CD4-positive, alpha-beta memory T cell (primary cell): ENCODE measurements around the gene GNAO1. TPM values are rescaled to one million over a fixed set of nuclear protein-coding genes. Genes with fewer than 3 reads are reported as not detected.

Source experiments
- CTCF ChIA-PET: fragments of 350-600 bp; sonication (Branson Sonifier 250); formaldehyde crosslinking; loops from one replicate; lab custom pipeline; 2021; ENCODE audit warnings: inconsistent platforms; ENCODE audit not compliant: partially characterized antibody; lab: Charles Lee
- POLR2A ChIA-PET: fragments of 350-600 bp; sonication (Branson Sonifier 250); formaldehyde crosslinking; loops from one replicate; lab custom pipeline; 2021; ENCODE audit not compliant: partially characterized antibody; lab: Charles Lee
- DNase-seq, 5 donors: peaks; one replicate each; pipeline versions ENCODE4 v3.0.0 to v3.0.0-alpha.2; 2020 to 2022; ENCODE audit warnings: mixed read lengths in 1 of 5
- H3K27ac ChIP-seq: one replicate; pipeline ENCODE4 v1.7.0; 2013; ENCODE audit warnings: low read depth, low read length
- H3K27me3 ChIP-seq: 2 replicates; pipeline ENCODE4 v1.7.0; 2013; ENCODE audit warnings: mild to moderate bottlenecking, low read length, moderate library complexity; ENCODE audit not compliant: insufficient read depth
- H3K36me3 ChIP-seq: 2 replicates; pipeline ENCODE4 v1.7.0; 2013; ENCODE audit warnings: mild to moderate bottlenecking, low read length, moderate library complexity; ENCODE audit not compliant: insufficient read depth
- H3K4me1 ChIP-seq: 2 replicates; pipeline ENCODE4 v1.7.0; 2013; ENCODE audit warnings: mild to moderate bottlenecking, low read length, moderate library complexity; ENCODE audit not compliant: insufficient read depth
- H3K4me3 ChIP-seq, 2 donors: one replicate each; pipeline ENCODE4 v1.7.0; 2013; ENCODE audit warnings: low read length in 2 of 2, mild to moderate bottlenecking in 1 of 2
- H3K9me3 ChIP-seq, 2 donors: one replicate each; pipeline ENCODE4 v1.7.0; 2013; ENCODE audit warnings: low read length in 2 of 2, control low read depth in 1 of 2; ENCODE audit not compliant: control insufficient read depth in 1 of 2
- H3K27ac Mint-ChIP-seq, 7 donors: one replicate each; pipeline ENCODE4 v1.8.0; 2020 to 2021; ENCODE audit warnings: mixed read lengths in 7 of 7, mild to moderate bottlenecking in 6 of 7, inconsistent platforms in 3 of 7, moderate library complexity in 3 of 7
- H3K27me3 Mint-ChIP-seq, 2 donors: one replicate each; pipeline ENCODE4 v1.8.0; 2020 to 2021; ENCODE audit warnings: mixed read lengths in 2 of 2
- H3K36me3 Mint-ChIP-seq, 2 donors: one replicate each; pipeline ENCODE4 v1.8.0; 2020 to 2021; ENCODE audit warnings: mixed read lengths in 2 of 2, inconsistent platforms in 1 of 2, mild to moderate bottlenecking in 1 of 2
- H3K4me1 Mint-ChIP-seq, 4 donors: one replicate each; pipeline ENCODE4 v1.8.0; 2020 to 2021; ENCODE audit warnings: mixed read lengths in 4 of 4, mild to moderate bottlenecking in 1 of 4
- H3K4me3 Mint-ChIP-seq, 8 donors: one replicate each; pipeline ENCODE4 v1.8.0; 2020 to 2021; ENCODE audit warnings: mixed read lengths in 8 of 8, mild to moderate bottlenecking in 7 of 8, moderate library complexity in 6 of 8, inconsistent platforms in 3 of 8
- H3K9me3 Mint-ChIP-seq, 8 donors: one replicate each; pipeline ENCODE4 v1.8.0; 2020 to 2021; ENCODE audit warnings: mixed read lengths in 8 of 8, mild to moderate bottlenecking in 5 of 8, inconsistent platforms in 3 of 8, moderate library complexity in 1 of 8
- intact Hi-C: fragments of 100-400 bp; cut with micrococcal nuclease; formaldehyde crosslinking; loops from one replicate; pipeline ENCODE4 v1.15.1; 2023
- polyA plus RNA-seq, 2 donors: library from polyadenylated mRNA; unstranded; fragments of 300-500 nt; fragmentation: Illumina TruSeq; gene quantifications; one replicate each; pipeline ENCODE4 v1.2.3, GENCODE V29; 2021
- total RNA-seq, 2 experiments: library from RNA; stranded (reverse); gene quantifications; one replicate each; pipeline ENCODE4 v1.2.3, GENCODE V29; 2021

The GNAO1 gene
- total and polyA plus RNA-seq, 4 experiments from 2014 or later = 1.5 to 10.8 (median 10.5) TPM; not detected in 1

- Histone ChIP-seq H3K9me3 (no peaks in the 10 kb centered on the region), H3K27ac (no peak overlapping the region), H3K27me3 (no peaks in the 10 kb centered on the region), H3K4me3 (no peak overlapping the region), H3K36me3 (no peaks in the 10 kb centered on the region), H3K4me1 (no peaks in the 10 kb centered on the region)
- CTCF ChIA-PET = interaction anchor here (2.6 kb wide), 1 partner anchor 19 kb away, joined by 10 read pairs; no protein-coding TSS in a partner anchor
- intact Hi-C loops = no loop called here
- no peak for DNase-seq
- no peaks in the 10 kb centered on the region for H3K4me1 Mint-ChIP-seq
- peak overlapping the region in 1 of 7 donors; percentile 30 for H3K27ac Mint-ChIP-seq
- H3K4me3 Mint-ChIP-seq = no peak overlapping the region
- H3K9me3 Mint-ChIP-seq = no peaks in the 10 kb centered on the region
- peaks cover 0 to 3% of the 10 kb centered on the region in 2 donors for H3K36me3 Mint-ChIP-seq
- POLR2A ChIA-PET = no interaction called here
- H3K27me3 Mint-ChIP-seq = no peaks in the 10 kb centered on the region
Measured at GRCh38 chr16:56337858-56338325, 146.6 kb downstream of the GNAO1 start.

- DNase-seq = no peak
- no peak overlapping the region for H3K4me3 ChIP-seq
- Mint-ChIP-seq H3K27ac (peak overlapping the region in 1 of 7 donors; percentile 48), H3K9me3 (no peaks in the 10 kb centered on the region), H3K4me1 (no peaks in the 10 kb centered on the region), H3K36me3 (peaks cover 0 to 6% of the 10 kb centered on the region in 2 donors), H3K4me3 (no peak overlapping the region), H3K27me3 (no peaks in the 10 kb centered on the region)
- no peaks in the 10 kb centered on the region for H3K4me1 ChIP-seq
- H3K27ac ChIP-seq = no peak overlapping the region
- ChIA-PET CTCF (interaction anchor here (2.6 kb wide), 1 partner anchor 20 kb away, joined by 10 read pairs; no protein-coding TSS in a partner anchor), POLR2A (no interaction called here)
- H3K9me3 ChIP-seq = no peaks in the 10 kb centered on the region
- H3K27me3 ChIP-seq = no peaks in the 10 kb centered on the region
- H3K36me3 ChIP-seq = no peaks in the 10 kb centered on the region
- intact Hi-C loops = no loop called here
Measured at GRCh38 chr16:56338566-56339318, 147.5 kb downstream of the GNAO1 start.

DNA sequence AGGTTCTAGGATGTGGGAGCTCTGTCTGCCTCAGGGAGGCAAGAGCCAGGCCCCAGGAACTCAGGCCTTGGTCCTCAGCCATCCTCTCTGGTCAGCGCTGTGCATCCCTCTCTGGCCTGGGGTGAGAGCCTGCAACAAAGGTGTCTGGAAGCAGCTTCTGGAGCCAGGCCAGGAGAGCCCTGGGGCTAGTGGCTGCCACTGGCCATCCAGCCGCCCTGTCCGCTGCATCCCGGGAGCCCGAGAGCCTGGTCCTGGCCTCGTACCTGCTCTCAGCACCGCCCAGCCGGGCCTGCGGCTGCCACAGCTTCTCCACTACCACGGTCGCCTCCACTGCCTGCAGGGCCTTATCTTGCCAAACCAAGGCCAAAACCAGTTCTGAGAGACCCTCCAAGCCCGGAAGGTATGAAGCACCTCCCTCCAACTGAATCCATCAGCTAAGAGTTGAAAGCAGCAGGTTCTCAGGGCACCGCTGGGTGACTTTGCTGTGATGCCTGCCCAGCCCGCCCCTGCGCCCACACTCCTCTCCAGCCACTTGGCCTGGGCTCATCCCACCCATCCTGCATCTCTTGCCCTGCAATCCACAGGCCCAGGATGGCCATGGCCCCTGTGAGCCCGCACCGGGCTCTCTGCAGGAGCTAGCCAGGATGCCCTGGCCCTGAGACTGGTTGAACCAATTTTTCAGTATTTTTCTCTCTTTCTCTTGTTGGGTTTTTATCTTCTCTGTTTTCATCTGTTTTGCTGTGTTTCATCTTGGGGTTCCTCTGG lies 148.3 kb downstream of the GNAO1 start:
- intact Hi-C loops = no loop called here
- Histone ChIP-seq H3K4me3 (no peak overlapping the region), H3K4me1 (no peaks in the 10 kb centered on the region), H3K9me3 (no peaks in the 10 kb centered on the region), H3K36me3 (no peaks in the 10 kb centered on the region), H3K27me3 (no peaks in the 10 kb centered on the region), H3K27ac (no peak overlapping the region)
- H3K4me1 Mint-ChIP-seq = no peaks in the 10 kb centered on the region
- ChIA-PET POLR2A (no interaction called here), CTCF (interaction anchor here (2.6 kb wide), 1 partner anchor 21 kb away, joined by 10 read pairs; no protein-coding TSS in a partner anchor)
- H3K27me3 Mint-ChIP-seq = no peaks in the 10 kb centered on the region
- DNase-seq = no peak
- H3K36me3 Mint-ChIP-seq = peaks cover 0 to 6% of the 10 kb centered on the region in 2 donors
- no peak overlapping the region for H3K27ac Mint-ChIP-seq
- no peaks in the 10 kb centered on the region for H3K9me3 Mint-ChIP-seq
- H3K4me3 Mint-ChIP-seq = no peak overlapping the region

- DNase-seq = no peak
- Histone ChIP-seq H3K4me1 (no peaks in the 10 kb centered on the region), H3K27ac (no peak overlapping the region), H3K9me3 (no peaks in the 10 kb centered on the region), H3K27me3 (no peaks in the 10 kb centered on the region), H3K4me3 (no peak overlapping the region), H3K36me3 (no peaks in the 10 kb centered on the region)
- Mint-ChIP-seq H3K9me3 (no peaks in the 10 kb centered on the region), H3K27me3 (no peaks in the 10 kb centered on the region), H3K27ac (no peak overlapping the region), H3K4me1 (no peaks in the 10 kb centered on the region), H3K36me3 (peaks cover 0 to 6% of the 10 kb centered on the region in 2 donors), H3K4me3 (no peak overlapping the region)
- ChIA-PET CTCF (interaction anchor here (2.2 kb wide), 1 partner anchor 16 kb away, joined by 11 read pairs; no protein-coding TSS in a partner anchor), POLR2A (no interaction called here)
- intact Hi-C loops = no loop called here
Measured at GRCh38 chr16:56340416-56340815, 149.1 kb downstream of the GNAO1 start.

DNA sequence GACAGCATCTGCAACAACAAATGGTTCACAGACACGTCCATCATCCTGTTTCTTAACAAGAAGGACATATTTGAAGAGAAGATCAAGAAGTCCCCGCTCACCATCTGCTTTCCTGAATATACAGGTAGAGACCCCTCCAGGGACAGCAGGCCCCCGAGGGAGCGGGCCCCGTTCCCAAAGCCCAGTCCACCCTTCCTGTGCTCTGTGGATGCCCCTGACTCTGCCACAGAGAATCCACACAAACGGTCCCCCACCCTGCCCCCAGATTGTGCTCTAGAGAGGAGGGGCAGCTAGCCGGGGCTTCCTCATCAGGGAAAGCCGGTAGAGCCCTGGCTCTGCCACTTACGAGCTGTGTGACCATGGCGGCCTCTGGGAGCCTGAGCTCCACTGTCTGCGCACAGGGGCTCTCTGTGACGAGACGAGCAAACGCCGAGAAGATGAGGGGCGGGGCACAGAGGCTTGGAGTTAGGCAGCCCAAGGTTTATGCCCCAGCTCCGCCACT lies 149.6 kb downstream of the GNAO1 start:
- Histone ChIP-seq H3K27ac (no peak overlapping the region), H3K36me3 (no peaks in the 10 kb centered on the region), H3K4me1 (no peaks in the 10 kb centered on the region), H3K4me3 (no peak overlapping the region), H3K9me3 (no peaks in the 10 kb centered on the region), H3K27me3 (no peaks in the 10 kb centered on the region)
- CTCF ChIA-PET = interaction anchor here (1.7 to 2.2 kb wide), 2 partner anchors 15 to 22 kb away, joined by 5 to 11 read pairs; no protein-coding TSS in a partner anchor
- no peak for DNase-seq
- Mint-ChIP-seq H3K27ac (peak overlapping the region in 1 of 7 donors; percentile 5), H3K9me3 (no peaks in the 10 kb centered on the region), H3K27me3 (no peaks in the 10 kb centered on the region), H3K4me1 (no peaks in the 10 kb centered on the region), H3K36me3 (peaks cover 0 to 6% of the 10 kb centered on the region in 2 donors), H3K4me3 (no peak overlapping the region)
- POLR2A ChIA-PET = no interaction called here
- intact Hi-C loops = no loop called here

- Mint-ChIP-seq H3K9me3 (no peaks in the 10 kb centered on the region), H3K27me3 (no peaks in the 10 kb centered on the region), H3K4me1 (peaks cover 0 to 2% (median 0%) of the 10 kb centered on the region in 4 donors), H3K36me3 (peaks cover 0 to 6% of the 10 kb centered on the region in 2 donors), H3K27ac (no peak overlapping the region), H3K4me3 (no peak overlapping the region)
- no peaks in the 10 kb centered on the region for H3K36me3 ChIP-seq
- H3K27ac ChIP-seq = no peak overlapping the region
- no peaks in the 10 kb centered on the region for H3K9me3 ChIP-seq
- ChIA-PET CTCF (interaction anchor here (1.7 to 2.2 kb wide), 2 partner anchors 14 to 23 kb away, joined by 5 to 11 read pairs; no protein-coding TSS in a partner anchor), POLR2A (no interaction called here)
- H3K4me3 ChIP-seq = no peak overlapping the region
- no peak for DNase-seq
- intact Hi-C loops = no loop called here
- no peaks in the 10 kb centered on the region for H3K27me3 ChIP-seq
- no peaks in the 10 kb centered on the region for H3K4me1 ChIP-seq
Measured at GRCh38 chr16:56341656-56342399, 150.5 kb downstream of the GNAO1 start.
